ENCODE results near the gene HERC2.
A peak's percentile ranks its signal among the peaks of the same experiment; 100 is the strongest.

Gene HERC2

DNA sequence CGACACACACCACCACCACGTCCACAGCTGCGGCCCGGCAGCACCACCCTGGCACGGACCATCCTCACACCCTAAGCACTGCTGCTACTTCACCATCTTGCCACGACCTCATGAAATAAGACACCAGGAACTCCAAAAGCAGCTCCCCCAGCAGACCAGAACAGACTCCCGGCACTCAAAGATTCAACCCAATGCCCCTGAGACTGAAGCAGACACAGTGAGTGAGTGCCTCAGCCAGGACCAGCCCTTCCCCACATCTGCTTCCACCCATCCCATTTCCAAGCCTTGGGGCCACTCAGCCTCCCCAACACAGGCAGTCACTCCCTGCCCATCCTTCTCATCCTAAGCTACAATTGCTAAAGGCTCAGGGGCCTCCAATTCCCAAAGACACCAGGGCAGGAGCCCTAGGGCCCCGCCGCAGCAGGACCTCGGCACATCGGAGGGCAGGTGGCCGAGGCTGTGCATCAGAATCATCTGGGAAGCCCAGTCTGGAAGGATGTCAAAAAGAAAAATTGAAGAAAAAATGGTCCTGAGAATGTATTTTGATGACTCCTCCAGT, 204.5 kb downstream of the HERC2 start:
- FAIRE-seq = no peak
- DNase-seq (ENCODE audit: insufficient read length, low spot score) = no peak

- DNase-seq (ENCODE audit: insufficient read length, low spot score) (no peak), FAIRE-seq (no peak)
Observed at GRCh38 chr15:28116521-28117431, 205.2 kb downstream of the HERC2 start.

DNA sequence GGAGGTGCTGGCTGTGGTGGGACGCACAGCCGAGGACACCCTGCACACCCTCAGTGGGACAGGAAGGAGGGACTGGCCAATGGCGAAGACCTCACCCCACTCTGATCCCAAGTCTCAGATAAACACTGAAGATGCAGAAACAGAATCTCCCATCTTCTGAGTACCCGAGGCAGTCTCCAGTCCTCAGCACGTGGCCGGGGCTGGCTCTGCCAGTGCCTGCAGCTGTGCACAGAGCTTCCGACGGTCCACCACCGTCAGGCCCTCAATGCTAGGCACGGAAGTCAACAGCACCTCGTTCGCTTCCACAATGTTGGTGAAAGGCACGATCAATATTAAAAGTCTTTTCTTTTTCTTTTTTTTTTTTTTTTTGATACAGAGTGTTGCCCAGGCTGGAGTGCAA, 206.1 kb downstream of the HERC2 start:
- no peak for FAIRE-seq
- DNase-seq (ENCODE audit: insufficient read length, low spot score) = no peak

- DNase-seq (ENCODE audit: insufficient read length, low spot score) = no peak
- no peak for FAIRE-seq
Observed at GRCh38 chr15:28114721-28115622, 207.0 kb downstream of the HERC2 start.

DNA sequence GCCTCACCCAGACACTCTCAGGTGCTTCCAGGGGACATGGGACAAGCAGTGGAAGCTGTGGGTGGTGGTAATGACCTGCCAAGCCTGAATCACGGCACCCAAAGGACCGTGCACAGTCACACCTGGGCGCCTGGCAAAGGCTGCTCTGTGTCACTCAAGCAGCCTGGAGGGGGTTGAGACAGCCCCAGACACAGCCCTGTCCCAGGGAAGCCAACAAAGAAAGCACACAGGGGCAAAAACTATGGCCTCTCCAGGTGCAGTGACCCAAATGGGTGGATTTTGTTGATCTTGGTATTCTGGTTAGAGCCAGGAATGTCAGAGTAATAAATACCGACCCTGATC, 207.9 kb downstream of the HERC2 start:
- no peak for FAIRE-seq
- DNase-seq (ENCODE audit: insufficient read length, low spot score) = no peak

DNA sequence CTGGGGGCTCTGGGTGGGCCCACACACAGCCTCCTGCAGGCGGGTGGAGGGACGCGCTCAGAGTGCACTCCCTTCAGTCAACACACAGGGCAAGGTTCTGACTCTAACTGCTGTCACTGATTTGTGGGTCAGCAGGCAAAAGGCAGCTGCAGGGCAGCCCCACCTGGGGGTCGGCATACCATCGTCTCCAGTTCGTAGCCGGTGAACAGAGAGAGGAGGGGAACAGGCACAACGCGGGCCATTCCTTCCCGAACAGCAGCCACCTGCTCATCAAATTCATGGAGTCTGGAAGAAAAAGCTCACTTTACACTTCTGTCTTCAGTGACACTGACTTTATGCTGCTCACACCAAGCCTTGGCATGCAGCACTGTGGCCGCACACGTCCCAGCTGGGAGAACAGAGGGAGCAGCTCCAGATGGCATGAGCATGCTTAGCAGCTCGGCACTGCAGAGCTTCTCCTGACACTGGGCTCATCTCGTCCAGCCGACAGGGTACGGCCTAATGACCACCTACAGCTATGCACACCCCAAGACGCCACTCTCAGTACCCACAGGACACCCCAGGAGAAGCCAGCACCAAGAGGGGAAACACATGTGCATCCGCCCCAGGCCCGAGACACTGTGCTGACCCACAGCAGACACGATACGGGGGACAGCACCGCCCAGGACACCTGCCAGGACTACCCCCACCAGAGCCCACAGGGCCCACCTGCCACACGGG, 208.4 kb downstream of the HERC2 start:
- FAIRE-seq = no peak
- DNase-seq (ENCODE audit: insufficient read length, low spot score) = no peak

DNA sequence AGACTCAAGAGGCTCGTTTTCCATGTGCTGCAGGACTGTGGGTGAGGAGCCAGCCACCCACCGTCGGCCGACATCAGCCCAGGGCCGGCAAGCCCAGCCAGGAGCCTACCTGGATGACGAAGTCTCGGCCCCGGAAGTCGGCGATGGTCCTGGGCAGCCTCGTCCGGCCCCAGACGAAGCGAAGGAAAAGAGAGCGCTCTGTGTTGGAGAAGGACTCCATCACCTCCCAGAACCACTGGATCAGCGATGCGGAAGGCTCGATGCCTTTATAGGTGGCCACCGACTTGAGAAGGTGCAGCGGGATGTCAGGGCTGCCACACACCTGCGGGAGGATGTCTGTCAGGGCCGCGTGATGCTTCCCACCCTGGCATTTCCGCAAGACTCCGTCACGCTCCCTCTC, 209.0 kb downstream of the HERC2 start:
- FAIRE-seq (no peak), DNase-seq (ENCODE audit: insufficient read length, low spot score) (no peak)

GRCh38 chr15:28112101-28112760, 209.7 kb downstream of the HERC2 start:
- DNase-seq (ENCODE audit: insufficient read length, low spot score) (no peak), FAIRE-seq (no peak)

DNA sequence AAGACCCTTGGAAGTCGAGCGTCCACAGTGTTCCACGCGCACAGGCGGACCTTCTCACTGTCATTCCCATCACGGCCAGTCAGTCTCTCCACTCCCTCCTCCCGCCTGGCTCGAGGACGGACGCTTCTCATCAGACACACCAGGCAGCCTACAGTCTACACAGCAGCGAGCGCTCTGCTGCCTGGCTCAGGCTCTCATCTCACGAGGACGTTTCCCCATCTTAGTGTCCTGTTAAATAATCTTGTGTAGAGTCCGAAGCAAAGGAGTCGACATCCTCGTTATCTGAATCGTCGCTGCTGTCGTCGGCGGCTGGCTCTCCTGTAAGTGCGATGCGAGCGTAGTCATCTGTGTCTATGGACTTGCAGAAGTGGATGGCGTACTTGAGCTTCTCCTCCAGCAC, 210.4 kb downstream of the HERC2 start:
- no peak for DNase-seq (ENCODE audit: insufficient read length, low spot score)

DNA sequence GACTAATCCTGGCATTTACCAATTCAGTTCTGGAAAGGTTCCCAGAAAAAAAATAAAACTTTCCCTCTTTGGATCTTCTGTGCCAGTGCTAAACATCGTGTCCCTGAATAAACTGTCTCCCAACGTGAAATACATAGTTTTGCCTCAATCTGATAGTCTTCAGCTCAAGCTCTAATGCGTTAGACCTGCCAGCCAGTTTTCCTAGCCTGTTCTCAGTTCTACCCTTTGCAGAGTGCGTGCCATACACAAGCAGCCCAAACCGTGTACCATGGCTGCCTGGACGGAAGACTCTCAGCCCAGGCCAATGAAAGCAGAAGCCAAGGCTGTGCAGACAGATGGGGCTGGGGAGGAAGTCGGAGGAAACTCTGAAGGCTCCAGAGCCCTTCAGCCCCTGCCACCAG, 211.5 kb downstream of the HERC2 start:
- no peak for FAIRE-seq

More for the DNA sequence above, 210.4 kb downstream of the HERC2 start:
- no peak for FAIRE-seq

DNA sequence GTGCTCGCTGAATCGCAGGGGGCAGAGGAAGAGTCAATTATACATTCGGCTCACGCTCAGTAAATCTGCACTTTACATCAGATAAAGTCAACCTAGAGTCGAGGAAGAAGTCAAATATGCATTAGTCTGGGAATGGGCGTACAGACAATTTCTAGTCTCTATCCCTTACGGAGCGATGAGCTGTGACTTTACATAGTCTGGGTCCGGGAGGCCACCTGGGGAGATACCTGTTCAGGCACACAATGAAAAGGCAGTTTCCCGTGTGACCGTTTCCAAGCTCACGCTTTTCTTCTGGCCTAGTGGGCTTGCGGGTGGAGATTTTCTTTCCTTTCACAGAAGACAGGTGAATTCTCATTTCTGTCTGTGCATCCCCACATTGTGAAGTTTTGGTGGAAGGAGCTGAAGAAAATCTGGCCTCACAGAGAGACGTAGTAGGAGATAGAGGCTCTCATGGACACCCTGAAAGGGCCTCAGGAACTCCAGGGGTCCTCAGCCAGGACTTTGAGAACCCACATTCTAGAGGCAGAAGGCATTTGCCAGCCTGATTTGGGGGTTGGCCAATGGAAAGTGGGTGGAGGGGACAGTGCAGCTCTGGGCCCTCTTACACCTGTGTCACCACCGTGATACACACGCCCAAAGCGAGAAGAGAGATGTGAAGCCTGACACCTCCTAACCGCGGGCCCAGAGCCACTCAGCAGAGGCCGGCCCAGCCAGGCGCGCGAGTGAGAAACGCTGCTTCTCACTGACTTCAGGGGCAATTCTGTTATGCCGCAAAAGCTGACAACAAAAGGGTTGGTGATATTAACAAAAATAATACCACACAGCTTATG, 212.1 kb downstream of the HERC2 start:
- FAIRE-seq (no peak), DNase-seq (ENCODE audit: insufficient read length, low spot score) (no peak)

More for the DNA sequence above, 211.5 kb downstream of the HERC2 start:
- no peak for DNase-seq (ENCODE audit: insufficient read length, low spot score)

DNA sequence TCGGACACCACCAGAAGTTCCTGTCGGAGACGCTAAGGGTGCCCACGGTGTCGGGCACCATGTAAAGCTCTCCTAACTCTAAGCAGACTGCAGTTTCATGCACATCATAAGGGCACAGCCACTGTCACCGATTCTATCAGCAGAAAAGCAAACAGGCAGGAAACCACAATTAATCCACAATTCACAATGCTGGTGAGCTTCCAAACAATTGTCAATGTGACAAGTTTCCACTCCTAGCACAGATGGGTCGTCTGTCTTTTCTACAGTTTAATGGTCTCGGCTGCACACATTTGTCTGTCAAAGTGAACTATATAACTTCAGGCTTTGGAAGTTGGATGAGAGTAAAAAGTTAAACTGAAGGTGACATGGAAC, 214.1 kb downstream of the HERC2 start:
- FAIRE-seq = no peak
- DNase-seq (ENCODE audit: insufficient read length, low spot score) = no peak

- DNase-seq (ENCODE audit: insufficient read length, low spot score) = no peak
- no peak for FAIRE-seq
Observed at GRCh38 chr15:28107111-28107903, 214.7 kb downstream of the HERC2 start.

DNA sequence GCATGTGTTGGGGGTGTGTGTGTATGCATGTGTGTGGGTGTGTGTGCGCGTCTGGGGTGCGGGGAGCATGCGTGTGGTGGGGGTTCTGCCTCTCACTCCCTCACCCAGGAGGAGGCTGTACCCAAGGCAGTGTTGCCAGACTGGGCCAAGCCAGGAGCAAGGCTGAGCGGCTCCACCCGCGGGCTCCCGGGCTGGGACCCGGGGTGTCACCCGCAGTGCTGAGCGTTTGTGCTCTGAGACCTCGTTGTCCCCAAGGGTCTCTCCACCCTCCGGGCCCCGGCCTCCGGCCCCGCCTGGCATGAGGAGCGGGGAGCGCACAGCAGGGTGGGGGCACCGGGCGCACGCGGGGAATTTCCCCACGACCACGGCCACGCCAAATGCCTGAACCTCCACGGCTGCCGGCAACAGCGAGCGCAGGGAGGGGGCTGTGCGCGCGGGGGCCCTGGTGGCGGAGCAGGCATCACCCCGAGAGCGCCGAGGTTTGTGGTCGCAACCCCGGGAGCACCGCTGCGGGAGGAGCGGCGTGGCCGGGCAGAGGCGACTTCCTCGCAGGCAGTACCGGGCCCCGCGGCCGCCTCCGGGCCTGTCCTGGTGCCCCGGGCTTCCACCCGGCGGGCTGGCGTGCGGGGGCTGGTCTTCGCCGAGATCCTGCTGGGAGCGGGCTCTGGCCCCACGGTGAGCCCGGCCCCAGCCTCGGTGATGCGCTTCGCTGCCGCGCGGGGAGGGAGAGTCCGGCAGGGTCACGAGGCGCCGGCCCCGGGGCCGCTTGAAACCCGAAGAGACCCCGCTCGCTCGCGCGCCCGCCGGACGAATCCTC, 215.5 kb downstream of the HERC2 start:
- FAIRE-seq = no peak
- DNase-seq (ENCODE audit: insufficient read length, low spot score) = no peak

GRCh38 chr15:28105793-28106192, 216.2 kb downstream of the HERC2 start:
- DNase-seq (ENCODE audit: insufficient read length, low spot score) = no peak
- no peak for FAIRE-seq

- no peak for DNase-seq (ENCODE audit: insufficient read length, low spot score)
- FAIRE-seq = peak; percentile 97
Observed at GRCh38 chr15:28105224-28105791, 216.7 kb downstream of the HERC2 start.

- DNase-seq (ENCODE audit: insufficient read length, low spot score) (no peak), FAIRE-seq (no peak)
Observed at GRCh38 chr15:28104326-28104725, 217.7 kb downstream of the HERC2 start.

Data from HTR-8/SVneo (cell line).